Stimulated activated naive CD4-positive, alpha-beta T cell treated with Interleukin-2 at 50 U/mL for 16 hours (primary cell): Measurements from ENCODE around the gene BTG4.

Experiments
- DNase-seq: peaks from one replicate; lab custom pipeline; 2025; lab: John Stamatoyannopoulos, UW

The BTG4 gene

GRCh38 chr11:111512296-111513239 is at the start of gene BTG4:
TSS of gene BTG4 (minus strand) at chr11:111512386. CDS start at chr11:111498776, 13,610 bp downstream.
- DNase-seq: no peak

- DNase-seq: no peak
Observed at GRCh38 chr11:111561791-111562325, 49.7 kb upstream of the BTG4 start.

- no peak for DNase-seq
Observed at GRCh38 chr11:111561306-111561705, 49.1 kb upstream of the BTG4 start.

DNA sequence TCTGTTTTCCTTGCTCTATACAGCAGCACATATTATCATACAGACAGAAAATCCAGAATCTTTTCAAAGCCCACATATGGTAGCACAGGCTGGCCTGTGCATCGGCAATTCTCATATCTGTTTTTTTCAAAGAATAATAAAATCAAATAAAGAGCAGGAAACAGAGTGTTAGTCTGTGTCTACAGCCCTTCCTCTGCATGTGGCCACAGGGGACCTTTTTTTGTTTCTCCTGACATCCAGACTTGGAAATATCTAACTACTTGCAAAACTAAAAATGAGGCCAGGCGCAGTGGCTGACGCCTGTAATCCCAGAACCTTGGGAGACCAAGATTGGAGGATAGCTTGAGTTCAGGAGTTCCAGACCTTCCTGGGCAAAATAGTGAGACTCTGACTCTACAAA is 48.6 kb upstream of the BTG4 start:
- DNase-seq: no peak

GRCh38 chr11:111559800-111560464 is 47.7 kb upstream of the BTG4 start:
- DNase-seq: no peak

DNA sequence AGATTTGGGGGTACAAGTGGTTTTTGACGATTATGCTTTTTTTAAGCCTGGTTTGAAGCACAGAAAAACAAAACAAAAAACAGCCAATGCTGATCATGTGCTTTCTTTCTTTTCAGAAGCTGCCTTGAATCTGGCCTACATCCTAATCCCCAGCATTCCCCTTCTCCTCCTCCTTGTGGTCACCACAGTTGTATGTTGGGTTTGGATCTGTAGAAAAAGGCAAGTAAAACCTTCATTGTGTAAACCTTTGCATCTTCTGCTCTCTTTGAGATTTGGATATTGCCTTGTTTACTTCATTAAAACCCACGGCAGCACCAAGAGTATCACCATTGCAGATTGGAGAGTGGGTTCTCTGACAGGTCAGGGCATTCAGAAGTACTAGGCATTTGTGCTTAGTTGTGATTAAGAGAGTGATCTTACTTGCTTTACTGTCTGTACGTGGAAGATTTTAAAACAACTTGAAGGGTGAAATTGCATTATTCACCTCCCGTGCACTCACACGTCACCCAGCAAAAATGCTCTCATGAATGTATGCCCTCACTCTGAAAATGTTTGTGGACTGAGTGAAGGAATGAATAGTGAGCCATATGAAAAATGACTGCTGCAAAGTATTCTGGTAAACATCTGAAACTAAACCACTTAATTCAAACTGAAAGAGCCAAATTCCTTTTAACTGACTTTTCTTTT is 45.4 kb upstream of the BTG4 start:
- DNase-seq: no peak

DNA sequence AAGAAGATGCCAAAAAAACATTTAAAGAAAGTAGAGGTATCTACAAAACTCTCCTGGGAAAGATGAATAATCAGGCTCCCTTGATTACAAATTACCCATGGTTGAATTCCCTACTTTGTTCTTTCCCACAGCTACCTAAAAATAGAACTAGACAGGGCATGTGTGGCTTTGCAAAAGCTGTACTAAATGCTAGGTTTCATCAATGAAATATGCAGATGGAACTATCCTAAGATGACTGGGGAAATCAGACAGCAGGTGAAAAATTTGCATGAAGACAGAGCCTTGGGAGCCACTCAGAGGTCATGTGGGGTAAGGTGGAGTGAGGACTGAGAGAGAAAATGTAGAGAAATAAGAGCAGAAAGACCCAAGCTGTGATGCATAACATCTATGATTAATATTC is 43.1 kb upstream of the BTG4 start:
- no peak for DNase-seq

DNA sequence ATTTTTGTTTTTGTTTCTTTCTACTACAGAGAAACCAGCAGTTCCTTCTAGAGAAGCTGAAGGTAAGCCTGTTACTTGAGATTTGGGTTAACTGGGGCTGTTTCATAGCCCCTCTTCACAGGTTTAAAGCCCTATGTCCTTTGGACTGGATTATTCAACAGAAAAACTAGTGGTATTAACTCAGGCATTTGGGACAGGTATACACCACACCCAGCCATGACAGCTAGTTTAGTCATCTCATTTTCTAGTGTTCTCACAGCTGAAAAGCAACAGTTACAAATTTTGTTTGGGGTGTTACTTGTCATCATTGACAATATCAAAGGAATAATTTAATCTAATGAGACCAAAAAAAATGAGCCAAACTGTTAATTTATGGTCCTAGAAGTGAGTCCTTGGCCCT is 42.3 kb upstream of the BTG4 start:
- no peak for DNase-seq

GRCh38 chr11:111550258-111550657 is 38.1 kb upstream of the BTG4 start:
- DNase-seq: no peak

GRCh38 chr11:111549869-111550203 is 37.6 kb upstream of the BTG4 start:
- DNase-seq: no peak

DNA sequence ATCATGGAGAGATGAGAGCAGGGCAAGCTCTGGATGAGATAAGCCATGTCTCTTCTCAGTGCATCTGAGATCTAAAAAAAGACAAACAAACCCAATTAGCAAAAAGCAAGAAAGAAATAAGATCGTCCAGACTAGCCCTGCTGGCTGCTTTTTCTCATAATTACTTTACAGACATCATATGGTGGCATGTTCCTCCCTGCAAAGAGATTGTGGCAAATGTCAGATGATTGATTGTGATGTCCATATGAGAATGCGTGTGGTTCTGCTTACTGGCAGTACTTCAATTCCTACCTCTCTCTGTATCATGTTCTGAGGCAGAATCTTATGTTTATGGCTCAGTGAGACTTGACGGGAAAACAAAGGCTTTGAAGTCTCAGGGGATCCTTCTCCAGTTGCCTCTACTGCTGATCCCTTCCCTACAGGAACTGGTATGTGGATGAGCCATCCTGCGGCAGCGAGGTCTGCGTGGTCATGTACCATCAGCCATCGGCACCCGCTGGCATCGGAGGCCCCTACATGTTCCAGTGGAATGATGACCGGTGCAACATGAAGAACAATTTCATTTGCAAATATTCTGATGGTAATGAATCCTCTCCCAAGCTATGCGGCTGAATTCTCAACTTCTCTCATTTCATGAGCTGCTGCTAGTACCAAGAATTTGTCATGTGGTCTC is 37.1 kb upstream of the BTG4 start:
- no peak for DNase-seq

GRCh38 chr11:111548525-111548924 is 36.3 kb upstream of the BTG4 start:
- no peak for DNase-seq

GRCh38 chr11:111542606-111543275 is 30.6 kb upstream of the BTG4 start:
- no peak for DNase-seq

- no peak for DNase-seq
Observed at GRCh38 chr11:111541254-111542061, 29.3 kb upstream of the BTG4 start.

GRCh38 chr11:111540937-111541253 is 28.7 kb upstream of the BTG4 start:
- DNase-seq: no peak

DNA sequence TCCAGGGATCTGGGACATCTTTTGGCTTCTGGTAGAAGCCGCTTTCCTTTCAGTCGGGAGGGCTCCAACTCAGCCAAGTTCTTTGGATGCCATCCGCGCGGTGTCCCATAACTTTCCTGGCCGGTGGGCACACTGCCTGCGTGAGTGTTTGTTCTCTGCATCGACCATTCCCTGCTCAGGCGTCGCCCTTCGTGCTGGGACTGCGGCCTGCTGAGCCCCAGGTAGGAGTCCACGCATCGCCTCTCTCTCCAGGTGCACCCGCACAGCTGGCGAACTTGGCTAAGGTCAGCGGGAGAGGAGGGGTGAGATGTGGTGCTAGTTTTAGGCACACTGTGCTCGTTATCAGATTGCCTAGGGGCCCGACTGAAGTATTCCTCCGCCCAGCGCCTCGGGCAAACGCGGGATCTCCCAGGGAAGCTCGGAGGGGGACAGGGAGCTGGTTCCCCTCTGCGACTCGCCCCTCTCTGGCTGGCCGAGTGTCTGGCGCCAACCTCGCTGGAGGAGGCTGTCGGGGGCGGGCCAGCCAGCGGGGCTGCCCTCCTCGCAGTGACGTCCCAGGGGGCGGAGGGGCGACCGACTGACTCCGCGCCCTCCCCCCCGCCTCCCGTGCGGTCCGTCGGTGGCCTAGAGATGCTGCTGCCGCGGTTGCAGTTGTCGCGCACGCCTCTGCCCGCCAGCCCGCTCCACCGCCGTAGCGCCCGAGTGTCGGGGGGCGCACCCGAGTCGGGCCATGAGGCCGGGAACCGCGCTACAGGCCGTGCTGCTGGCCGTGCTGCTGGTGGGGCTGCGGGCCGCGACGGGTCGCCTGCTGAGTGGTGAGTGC is 28.1 kb upstream of the BTG4 start, which contains the start of gene LAYN:
LAYN (plus strand) TSS at position 607 of the 823 bp plus-strand sequence; CDS start at position 731, 124 bp downstream.
- no peak for DNase-seq

DNA sequence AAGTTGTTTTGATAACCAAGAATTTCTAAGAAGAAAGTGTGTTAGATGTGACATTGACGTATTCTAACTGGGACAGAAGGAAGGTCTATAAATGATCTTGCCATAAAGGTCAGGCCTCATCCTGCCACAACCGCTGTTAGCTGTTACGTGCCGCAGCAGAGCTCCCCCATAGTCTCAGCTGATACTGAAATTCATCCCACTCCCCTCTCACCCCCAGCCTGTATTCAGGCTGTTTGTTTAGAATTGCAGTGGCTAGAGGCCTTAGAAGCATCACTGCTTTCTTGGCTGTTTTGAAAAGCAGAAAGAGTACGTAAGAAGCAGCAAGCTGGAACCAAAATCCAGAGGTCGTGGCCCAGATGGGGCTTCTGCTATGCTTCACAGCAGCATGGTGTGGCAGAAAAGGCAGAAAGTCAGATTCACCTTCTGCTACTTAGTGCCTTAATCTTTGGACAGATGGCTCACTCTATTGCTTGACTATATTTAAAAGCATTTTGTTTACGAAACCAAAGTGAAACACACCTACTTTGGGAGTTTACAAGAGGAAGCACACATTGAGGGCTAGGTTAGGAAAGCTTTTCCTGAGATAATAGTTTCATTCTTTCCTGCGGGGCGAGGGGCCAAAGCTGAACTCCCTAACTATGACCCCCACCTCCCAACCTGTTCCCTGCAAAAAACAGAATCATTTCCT is 27.4 kb upstream of the BTG4 start:
- no peak for DNase-seq

- no peak for DNase-seq
Observed at GRCh38 chr11:111538407-111539114, 26.4 kb upstream of the BTG4 start.
